8988T (cell line): ENCODE measurements around the gene IRX1.

Source experiments
- DNase-seq: peaks from one replicate; pipeline ENCODE4 v3.0.0; 2011

IRX1 gene

DNA sequence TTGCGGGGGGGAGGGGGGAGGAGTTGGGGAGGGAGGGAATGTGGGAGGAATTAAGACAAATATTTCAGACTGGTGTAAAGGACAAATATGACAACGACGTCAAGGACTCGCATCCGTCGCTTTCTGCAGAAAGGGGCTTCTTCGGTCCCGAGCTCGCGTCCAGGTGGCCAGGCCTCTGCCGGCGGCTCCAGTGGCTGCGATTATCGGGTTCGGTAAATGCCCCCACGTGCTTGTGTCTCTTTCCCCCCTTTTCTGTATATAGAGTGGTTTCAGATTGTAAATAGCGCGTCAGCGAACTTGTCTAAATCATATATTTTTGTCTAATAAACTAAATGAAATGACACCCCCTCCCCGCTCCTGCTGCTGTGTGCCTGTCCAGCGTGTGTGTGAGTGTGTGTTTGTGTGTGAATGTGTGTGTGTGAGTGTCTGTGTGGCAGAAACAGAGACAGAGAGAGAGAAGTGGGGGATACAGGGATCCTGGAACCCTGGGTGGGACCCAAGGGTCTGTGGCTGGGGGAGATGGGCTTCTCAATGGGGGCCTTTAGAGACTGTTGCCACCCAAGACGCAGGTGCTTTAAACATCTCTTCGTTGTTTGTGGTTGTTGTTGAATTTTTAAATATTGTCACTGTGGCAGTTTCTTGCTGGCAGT is 5.6 kb downstream of the IRX1 start:
- DNase-seq, result no peak

DNA sequence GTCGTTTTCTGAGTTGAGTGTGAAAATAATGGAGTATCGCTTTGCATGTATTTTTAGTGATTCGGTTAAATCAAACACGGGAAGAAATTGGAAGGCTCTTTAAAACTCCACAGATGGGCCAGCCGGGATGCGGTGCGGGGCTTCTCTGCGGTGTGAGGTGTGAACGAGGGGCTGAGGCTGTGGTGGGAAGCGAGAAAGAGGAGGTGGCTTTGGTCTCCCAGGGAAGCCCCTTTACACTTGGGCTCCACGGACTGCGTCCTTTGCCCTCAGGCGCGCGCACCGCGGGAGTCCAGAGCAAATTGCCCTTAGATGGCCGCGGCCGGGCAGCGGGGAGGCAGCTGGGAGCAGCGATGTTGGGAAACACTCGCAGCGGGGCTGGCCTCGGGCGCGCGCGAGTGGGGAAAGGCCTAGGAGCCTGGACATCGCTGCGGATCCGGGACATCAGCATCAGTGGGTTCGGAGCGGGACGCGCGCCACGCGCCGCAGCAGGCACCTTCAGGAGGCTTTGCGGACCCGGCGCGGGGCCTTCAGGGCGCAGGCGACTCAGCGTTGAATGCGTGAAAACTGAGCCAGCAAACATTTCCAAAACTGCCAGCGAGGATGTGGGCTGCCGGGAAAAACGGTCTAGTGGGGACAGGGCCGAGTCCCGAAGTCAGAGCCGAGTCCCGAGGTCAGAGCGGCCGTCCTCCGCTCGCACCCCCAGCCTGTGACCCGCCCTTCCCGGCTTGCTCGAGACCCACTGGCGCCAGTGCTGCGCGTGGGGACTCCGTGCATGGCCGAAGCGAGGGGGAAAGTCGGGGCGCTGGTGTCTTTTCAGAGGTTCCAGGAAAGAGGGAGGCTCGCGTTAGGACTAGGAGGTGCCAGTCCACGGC is 6.5 kb downstream of the IRX1 start:
- DNase-seq, result no peak

DNA sequence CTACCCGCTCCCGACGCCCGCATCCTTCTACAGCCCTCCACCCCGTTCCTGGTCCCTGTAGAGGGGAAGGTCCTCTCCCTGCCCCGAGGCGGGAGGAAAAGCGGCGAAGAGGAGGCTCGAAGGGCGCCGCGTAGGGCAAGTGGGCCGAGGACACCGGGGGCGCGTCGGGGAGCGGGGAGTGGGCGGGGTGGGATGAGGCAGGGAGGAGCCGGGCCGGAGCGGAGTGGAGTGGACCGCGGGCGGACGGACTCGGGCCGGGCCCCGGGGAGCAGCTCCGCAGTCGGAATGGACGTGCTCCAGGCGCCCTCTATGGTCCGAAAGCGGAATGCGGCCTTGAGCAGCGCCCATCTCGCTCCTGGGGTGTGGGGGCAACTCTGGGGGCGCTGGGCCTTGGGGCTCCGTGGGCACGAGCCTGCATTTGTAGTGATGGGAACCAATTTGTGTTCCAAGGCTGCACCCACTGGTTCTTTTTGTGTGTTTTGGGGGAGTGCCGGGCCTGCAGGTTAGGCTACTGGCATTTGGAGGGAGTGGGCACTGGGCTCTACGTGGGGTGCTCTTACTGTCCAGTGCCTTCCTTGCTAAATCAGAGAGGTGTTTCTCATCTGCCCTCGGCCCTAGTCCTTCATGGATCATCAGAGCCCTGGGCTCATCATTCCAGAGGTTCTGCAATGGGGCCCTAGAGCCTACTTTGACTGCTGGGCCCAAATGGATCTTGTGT is 7.3 kb downstream of the IRX1 start:
- DNase-seq, result no peak

DNA sequence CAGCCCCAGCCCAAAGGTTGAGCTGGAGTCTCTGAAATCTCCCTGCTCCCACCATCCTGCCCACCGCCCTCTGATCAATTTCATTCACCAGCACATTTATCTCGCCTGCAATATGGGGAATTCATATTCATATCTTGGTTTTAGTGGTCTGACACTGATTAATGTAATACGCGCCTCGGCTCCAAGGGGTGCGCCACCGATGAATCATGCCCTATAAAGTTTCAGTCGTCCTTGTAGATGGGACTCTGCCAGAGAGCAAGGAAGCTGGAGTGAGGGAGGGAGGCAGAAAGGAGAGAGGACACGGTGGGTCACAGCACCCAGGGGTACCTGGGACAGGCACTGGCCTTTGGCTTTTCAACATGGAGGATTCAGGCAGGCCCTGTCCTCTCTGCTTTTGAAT is 8.9 kb downstream of the IRX1 start:
- DNase-seq, result no peak

DNA sequence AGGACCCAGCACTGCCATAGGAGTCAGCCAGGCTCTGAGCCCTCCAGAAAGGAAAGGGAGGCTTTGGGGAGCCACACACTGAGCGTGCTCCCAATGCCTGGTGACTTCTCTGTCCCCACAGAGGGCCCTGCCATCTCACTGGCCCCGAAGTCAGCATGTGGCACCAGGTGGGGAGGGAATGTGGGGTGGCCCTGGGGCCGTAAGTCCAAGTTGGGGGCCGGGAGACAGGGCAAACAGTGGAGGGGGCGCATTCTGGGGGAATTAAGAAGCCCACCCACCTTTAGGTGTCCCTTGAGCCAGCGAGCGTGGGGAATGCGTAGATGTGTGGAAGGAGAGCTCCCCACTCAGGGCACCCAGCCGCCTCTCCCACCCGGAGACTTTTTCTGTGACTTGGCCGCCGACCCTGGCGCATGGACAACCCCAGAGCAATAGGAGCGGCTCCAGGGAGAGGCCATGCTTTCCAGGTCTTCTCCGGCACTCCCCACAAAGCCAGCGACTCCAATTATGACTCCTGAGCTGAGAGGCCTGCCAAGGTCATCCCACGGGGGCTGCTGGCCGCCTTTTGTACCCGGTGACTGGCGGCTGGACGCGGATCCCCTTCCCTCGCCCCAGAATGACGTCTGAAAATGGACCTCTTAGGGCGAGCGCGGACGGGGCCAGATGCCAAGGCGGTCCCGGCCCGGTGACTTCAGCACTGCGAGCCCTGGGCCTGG is 9.8 kb downstream of the IRX1 start:
- DNase-seq, result no peak

DNA sequence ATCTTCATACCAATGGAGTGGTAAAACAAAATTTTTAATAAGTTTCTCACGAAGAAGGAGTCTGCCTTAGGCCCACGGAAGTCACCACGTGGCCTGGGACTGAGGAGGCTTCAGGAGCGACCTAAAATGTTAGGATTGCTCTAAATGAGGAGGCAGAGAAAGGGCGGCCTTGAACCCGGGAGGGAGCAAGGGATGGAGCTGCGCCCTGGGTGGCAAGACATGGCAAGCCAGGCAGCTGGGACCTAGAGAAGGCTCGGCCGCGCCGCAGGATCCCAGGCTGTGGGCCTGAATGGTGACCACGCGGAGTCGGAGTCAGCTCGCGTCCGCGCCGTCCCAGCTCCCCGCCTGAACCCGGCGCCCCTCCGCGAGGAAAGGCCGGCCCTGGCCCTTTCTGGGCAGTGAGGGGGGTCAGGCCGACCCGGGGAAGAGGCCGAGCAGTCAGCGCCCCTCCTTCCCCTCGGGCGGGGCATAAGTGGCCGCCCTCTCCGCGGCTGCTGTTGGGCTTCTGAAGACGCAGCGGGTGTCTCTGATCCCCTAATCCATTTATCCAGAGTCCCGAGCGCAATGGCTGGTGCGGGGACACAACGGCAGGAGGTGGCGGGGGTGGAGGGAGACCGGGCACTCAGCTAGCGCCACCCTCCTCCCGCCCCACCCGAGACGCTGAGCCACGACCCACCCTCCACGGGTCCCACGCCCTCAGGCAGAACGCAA is 10.6 kb downstream of the IRX1 start:
- no peak for DNase-seq

DNA sequence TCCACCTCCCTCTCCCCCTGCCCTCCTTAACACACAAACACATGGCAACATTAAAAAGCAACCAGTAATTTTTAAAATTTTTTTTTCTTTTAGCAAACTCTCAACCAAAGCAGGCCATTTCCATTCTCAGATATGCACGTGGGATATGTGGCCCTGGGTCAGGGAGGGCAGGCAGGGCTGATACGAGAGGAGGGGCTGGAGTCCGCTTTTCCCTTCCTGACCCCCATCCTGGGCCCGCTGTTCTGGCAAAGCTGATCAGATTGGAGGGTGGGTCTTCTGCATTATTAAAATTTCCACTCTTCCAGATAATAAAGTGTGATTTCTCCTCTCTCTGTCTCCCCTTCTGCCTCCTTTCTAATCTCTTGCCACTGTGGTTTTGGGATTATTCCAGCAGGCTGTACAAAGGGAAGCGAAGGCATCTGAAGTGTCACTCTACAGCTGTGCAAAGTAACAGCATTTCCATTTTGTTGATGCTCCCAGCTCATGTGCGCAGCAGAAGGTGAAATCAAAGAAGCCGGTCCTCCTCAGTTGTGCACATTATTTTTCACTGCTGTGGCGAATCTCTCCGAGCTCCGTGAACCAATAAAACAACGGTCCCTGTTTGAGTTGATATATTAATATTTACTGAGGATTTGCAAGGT is 12.0 kb downstream of the IRX1 start:
- DNase-seq, result no peak

DNA sequence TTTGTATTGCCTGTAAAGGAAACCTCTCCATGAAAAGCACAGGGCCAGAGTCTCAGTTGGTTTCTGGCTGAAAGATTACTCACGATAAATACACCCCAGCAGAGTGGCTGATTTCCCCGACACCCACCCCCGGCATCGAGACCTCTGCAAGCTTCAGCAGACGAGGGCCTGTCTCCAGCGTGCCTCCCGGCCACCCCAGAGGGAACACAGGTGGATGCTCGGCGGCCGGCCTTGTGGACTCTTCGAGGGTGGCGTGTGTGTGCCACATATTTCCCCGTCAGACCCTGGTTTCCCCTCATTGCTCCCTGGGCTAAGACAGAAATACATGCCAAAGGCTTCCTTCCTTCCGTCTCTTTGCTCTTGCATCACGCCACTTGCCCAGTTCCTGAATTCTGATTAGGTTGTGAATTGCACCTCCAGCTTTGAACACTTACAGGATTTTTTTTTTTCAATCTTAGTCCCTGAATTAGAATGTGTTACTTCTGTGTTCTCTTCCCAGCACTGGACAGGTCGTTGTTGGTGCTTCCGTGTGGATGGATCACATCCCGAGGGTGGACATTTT is 13.6 kb downstream of the IRX1 start:
- no peak for DNase-seq

DNA sequence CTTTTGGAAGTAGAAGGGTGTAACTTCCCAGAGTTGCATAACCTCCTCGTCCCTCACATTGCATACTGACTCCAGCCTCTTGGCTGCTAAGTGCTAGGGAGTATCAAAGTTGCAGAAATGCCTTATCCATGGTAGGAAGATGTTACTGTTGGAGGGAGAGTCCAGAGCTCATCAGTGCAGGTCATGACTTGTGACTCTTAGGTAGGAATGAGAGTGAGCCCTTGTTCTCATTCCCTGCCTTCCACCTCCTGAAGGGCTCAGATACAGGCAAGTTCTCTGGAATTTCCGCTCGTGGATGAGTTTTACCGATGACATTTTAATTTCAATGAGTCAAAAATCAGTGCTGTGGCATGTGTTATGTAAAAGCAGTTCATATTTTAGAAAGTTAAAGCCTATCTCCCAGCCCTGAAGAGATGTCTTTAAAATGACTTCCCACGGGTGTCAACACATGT is 17.0 kb downstream of the IRX1 start:
- DNase-seq, result no peak

DNA sequence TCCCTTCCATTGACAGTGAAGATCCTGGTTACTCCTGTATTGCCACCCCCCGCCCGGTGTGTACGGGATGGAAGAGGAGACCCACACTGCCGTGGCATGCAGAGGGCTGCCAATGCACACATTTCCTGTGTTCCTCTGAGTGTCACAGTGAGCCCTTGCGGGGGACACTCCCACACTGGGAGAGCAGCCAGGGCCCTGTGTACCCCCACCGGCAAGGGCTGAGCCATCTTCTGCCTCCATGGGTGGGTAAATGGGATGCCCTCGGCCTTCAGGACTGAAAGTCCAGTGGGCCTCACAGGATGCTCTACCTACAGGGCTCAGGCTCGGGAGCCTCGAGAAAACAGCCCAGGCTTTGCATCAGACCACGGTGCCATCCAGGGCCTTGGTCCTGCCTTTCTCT is 18.1 kb downstream of the IRX1 start:
- DNase-seq, result no peak

DNA sequence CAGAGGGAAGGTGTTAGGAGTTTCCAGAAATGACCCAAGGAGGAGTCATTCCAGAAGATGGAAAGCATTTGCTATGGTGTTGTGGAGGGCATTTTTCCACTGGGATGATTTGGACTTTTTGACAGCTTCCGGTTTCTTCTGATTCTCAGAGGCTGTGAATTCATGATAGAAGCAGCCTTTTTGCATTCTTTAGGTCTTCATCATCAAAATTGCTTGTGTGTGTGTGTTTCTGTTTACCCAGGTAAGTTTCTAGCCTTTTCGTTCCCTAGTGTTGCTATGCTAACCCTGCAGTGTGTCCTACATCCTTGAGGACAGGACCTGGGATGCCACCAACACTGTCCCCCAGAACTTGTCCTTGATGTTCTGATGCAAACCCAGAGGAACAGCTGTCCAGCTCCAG is 19.6 kb downstream of the IRX1 start:
- no peak for DNase-seq

DNA sequence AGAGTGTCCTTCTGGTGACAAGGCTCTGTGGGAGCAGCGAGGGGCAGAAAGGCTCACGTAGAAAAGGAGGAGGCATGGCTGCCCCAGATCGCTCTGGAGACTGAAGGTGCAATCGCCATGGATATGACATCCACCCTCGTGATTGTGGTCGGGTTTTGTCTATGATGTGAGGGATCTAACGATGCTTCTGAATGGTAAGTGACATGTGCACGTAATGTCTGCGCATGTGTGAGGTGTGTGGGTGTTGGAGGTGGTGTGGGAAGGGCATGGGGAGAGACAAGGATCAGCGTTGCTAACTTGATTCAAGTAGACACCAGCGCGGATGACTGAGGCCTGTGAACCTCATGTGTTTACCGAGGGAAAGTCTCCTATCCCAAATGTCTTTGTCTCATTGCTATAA is 20.2 kb downstream of the IRX1 start:
- no peak for DNase-seq

DNA sequence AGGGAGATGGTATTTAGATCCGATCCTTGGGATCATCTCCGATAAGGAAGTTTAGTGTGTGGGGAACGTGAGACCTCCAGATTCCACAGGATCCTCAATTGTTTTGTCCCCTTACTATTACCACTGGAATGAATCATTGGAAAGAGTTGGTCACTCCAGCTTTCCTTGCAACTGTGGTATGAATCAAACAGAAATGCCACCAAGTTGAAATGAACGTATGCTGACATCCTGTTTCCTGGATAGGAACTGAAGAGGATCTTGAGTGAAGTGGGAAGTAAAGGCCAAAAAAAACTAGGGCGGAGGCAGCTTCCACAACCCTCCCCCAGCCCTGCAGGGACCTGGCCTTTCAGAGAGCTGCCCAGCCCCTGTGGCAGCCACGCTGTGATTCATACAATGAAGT is 23.9 kb downstream of the IRX1 start:
- DNase-seq, result no peak

DNA sequence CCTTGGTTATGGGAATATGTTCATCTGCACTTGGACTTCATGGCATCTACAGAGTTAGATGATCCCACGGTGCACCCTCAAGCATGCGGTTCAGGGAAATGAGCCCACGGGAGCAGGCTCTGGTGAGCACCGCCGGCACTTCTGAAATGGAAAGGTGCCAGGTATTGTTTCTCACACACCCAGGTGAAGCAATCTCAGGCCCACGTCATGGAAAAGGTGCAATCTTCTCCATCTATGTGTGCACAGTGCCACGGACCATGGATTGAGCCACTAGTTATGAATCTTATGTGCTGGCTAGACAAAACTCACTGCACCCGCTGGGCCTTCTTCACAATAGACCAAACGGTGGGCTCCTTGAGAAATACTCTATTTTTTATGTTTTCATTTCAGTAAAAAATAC is 27.3 kb downstream of the IRX1 start:
- no peak for DNase-seq

DNA sequence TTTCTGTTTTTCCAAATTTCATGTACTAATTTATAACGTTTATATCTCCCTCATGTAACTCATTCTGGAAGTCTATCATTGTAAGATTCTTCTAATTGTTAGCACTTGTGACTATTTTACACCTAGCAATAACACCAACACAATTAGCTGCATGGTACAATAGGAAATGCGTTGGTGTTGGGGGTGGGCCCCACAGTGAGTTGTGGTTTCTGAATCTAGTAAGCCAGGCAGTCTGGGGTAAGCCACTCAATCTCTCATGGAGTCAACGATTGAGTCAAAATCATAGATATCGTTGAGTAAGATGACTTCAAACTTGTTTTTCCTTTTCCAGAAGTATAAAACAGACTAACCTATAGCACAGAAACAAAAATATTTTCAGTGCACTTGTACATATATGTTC is 30.0 kb downstream of the IRX1 start:
- no peak for DNase-seq

DNA sequence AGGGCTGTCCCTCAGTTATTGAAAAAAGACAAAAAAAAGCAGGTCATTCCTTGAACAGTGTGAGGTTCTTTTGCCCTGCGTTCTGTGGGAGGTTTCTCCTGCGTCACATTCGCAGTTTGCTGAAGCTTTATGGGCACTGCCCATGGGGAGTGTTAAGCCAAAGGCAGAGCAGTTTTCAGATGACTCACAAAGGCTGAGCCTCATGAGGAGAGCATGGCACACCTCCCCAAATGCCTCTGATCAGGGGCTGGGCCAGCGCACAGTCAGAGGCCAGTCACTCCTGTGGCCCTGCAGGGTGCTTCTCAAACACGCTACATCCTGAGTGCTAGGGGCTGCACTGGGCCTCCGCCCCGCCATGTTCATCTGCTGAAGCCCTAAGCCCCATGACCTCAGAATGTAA is 38.4 kb downstream of the IRX1 start:
- no peak for DNase-seq

DNA sequence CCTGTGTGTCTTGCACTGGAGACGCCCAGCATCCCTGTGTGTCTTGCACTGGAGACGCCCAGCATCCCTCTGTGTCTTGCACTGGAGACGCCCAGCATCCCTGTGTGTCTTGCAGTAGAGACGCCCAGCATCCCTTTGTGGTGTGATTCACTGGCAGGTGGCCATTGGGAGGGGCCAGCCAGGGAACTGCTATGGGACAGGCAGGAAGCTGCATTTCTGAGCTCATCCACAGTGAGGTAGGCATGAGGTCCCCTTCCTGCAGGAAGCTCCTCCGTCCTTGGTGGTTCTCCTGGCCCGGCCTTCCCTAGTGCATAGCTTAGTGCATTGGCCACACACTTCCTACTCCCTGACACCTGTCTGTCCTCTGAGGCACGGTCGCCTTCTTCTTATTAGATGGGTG is 43.5 kb downstream of the IRX1 start:
- no peak for DNase-seq

DNA sequence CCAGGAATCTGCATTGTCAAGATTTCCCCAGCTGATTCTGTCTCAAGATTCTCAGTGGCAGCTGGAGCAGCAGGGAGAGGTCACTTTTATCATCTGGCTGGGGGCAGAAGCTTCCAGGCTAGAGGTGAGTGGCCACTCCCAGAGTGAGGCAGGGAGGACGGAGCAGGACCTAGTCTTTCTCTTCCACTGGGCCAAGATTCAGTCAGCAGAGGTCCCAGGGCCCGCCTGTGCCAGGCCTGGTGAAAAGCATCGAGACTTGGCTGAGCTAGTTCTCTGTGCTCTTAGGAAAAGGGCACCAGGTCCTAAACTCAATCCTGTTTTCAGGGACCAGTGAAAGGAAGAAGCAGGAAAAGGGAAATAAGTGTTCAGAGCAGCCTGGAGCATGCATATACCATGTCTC is 46.6 kb downstream of the IRX1 start:
- DNase-seq, result no peak

DNA sequence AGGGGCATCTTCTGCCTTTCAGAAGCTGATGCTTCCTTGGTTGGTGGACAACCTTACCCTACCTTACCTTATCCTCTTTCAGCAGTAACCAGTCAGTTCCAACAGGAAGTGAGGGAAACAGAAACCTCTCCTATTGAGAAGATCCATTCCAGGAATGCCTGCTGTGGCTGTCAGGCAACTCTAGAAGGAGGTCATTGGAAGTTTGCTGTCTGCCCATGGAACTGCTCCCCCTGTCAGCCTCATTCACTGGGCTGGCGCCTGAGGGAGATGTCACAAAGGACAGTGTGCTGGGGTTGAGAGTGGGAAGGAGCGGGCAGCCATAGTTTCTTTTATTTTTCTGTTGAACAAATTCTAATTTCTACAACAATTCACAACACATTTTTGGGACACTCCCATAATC is 54.7 kb downstream of the IRX1 start:
- no peak for DNase-seq

DNA sequence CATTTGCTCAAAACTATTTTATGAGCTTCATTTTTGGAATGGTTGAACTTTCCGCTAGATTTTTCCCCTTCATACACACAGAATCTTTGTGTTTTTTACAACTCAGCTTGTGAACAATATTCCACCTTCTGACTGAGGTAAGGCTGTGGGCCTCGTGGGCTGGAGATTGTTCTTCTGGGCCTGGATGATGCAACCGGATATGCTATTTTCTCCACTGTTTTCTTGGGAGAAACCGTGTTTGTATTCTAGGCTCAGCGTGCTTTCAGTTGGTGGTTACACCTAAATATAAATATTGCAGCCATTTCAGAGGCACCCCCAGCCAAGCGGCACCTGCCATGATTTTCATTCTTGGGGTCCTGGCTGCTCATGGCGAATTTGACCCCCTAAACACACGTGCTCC is 55.2 kb downstream of the IRX1 start:
- DNase-seq, result no peak
